Mesendoderm (in vitro differentiated cells): ENCODE measurements around the gene PRRC2B.

ENCODE experiments used
- DNase-seq: peaks from one replicate; pipeline ENCODE4 v3.0.0; 2013
- H2AK5ac ChIP-seq: 2 replicates; pipeline ENCODE4 v1.6.1; 2013; ENCODE audit warnings: low read length, inconsistent platforms
- H2BK120ac ChIP-seq: 2 replicates; pipeline ENCODE4 v1.6.1; 2013; ENCODE audit warnings: low read depth, mild to moderate bottlenecking, low read length, moderate library complexity, mixed read lengths
- H2BK15ac ChIP-seq: replicated peaks from 2 replicates; pipeline ENCODE4 v1.6.1; 2013; ENCODE audit warnings: low read depth, mild to moderate bottlenecking, moderate library complexity
- H2BK5ac ChIP-seq: 2 replicates; pipeline ENCODE4 v1.6.1; 2013; ENCODE audit warnings: low read length, inconsistent platforms
- H3K18ac ChIP-seq: 2 replicates; pipeline ENCODE4 v1.6.1; 2013; ENCODE audit warnings: mild to moderate bottlenecking, low read length, mixed read lengths
- H3K23ac ChIP-seq: one replicate; pipeline ENCODE4 v1.6.1; 2013; ENCODE audit warnings: low read length
- H3K27ac ChIP-seq: 2 replicates; pipeline ENCODE4 v1.5.1; 2013; ENCODE audit warnings: low read depth, mild to moderate bottlenecking, inconsistent platforms, low read length, moderate library complexity
- H3K27me3 ChIP-seq: 2 replicates; pipeline ENCODE4 v1.6.1; 2013; ENCODE audit warnings: low read length, control low read depth, mild to moderate bottlenecking, inconsistent platforms; ENCODE audit not compliant: insufficient read depth, poor library complexity
- H3K36me3 ChIP-seq: 2 replicates; pipeline ENCODE4 v1.6.1; 2013; ENCODE audit warnings: low read length, inconsistent platforms; ENCODE audit not compliant: control insufficient read depth, insufficient read depth
- H3K4ac ChIP-seq: one replicate; pipeline ENCODE4 v1.6.1; 2013; ENCODE audit warnings: low read depth, mild to moderate bottlenecking, low read length, moderate library complexity
- H3K4me1 ChIP-seq: 2 replicates; pipeline ENCODE4 v1.6.1; 2013; ENCODE audit warnings: low read depth, low read length, inconsistent platforms; ENCODE audit not compliant: control insufficient read depth
- H3K4me2 ChIP-seq: 2 replicates; pipeline ENCODE4 v1.6.1; 2013; ENCODE audit warnings: low read length
- H3K4me3 ChIP-seq: 2 replicates; pipeline ENCODE4 v1.5.1; 2013; ENCODE audit warnings: mild to moderate bottlenecking, low read length
- H3K56ac ChIP-seq: one replicate; pipeline ENCODE4 v1.6.1; 2013; ENCODE audit warnings: low read length
- H3K79me1 ChIP-seq: 2 replicates; pipeline ENCODE4 v1.6.1; 2013; ENCODE audit warnings: low read length, inconsistent platforms
- H3K79me2 ChIP-seq: 2 replicates; pipeline ENCODE4 v1.6.1; 2013; ENCODE audit warnings: mild to moderate bottlenecking, low read length; ENCODE audit not compliant: control insufficient read depth, insufficient read depth
- H3K9ac ChIP-seq: 2 replicates; pipeline ENCODE4 v1.6.1; 2013; ENCODE audit warnings: low read length, inconsistent platforms
- H4K5ac ChIP-seq: one replicate; pipeline ENCODE4 v1.6.1; 2013; ENCODE audit warnings: low read length
- H4K8ac ChIP-seq: one replicate; pipeline ENCODE4 v1.6.1; 2013; ENCODE audit warnings: low read depth, mild to moderate bottlenecking, control low read depth, low read length, moderate library complexity
- WGBS: extraction: QIAGEN DNeasy Blood & Tissue Kit; methylation state at CpG from one replicate; pipeline ENCODE4 v1.1.7; 2013; ENCODE audit warnings: low lambda C conversion rate, missing lambda C conversion rate; ENCODE audit not compliant: insufficient coverage; ENCODE audit errors: extremely low coverage; 5-methylcytosine and 5-hydroxymethylcytosine counted together

The PRRC2B gene

DNA sequence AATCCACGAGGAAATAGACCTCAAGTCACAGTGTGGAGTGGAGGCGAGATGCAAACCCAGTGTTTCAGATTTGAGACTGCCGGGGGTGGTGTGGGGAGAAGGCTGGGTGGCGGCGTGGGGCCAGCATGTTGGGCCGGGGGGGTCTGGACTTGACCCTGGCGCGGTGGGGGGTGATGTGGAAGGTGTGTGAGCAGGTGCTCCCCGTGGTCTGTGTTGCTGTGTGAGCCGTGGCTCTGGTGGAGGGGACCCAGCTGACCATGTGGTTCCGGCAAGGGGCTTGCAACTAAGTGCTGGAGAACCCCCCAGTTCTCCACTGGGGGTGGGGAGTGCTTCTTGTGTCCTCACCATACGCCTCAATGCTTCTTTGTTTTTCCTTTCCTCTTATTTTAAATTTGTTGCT is 25.8 kb downstream of the PRRC2B start:
- H3K27me3 ChIP-seq: no peaks in the 10 kb centered on the region
- no CpG with 5 or more reads among the region's 12 CpGs for WGBS
- H4K8ac ChIP-seq: no peak overlapping the region
- H3K56ac ChIP-seq: no peak overlapping the region
- H3K4me1 ChIP-seq: peaks cover 22% of the 10 kb centered on the region
- no peak overlapping the region for H3K4ac ChIP-seq
- no peak overlapping the region for H3K4me3 ChIP-seq
- no peaks in the 10 kb centered on the region for H3K36me3 ChIP-seq
- no peak overlapping the region for H2AK5ac ChIP-seq
- H3K18ac ChIP-seq: no peak overlapping the region
- H2BK120ac ChIP-seq: no peak overlapping the region
- no peak for DNase-seq
- no peak overlapping the region for H3K4me2 ChIP-seq
- H3K27ac ChIP-seq: peak overlapping the region; percentile 10
- peaks cover 96% of the 10 kb centered on the region for H3K79me2 ChIP-seq
- H3K79me1 ChIP-seq: peaks cover 4% of the 10 kb centered on the region
- H3K9ac ChIP-seq: no peak overlapping the region
- no peak overlapping the region for H2BK5ac ChIP-seq
- H4K5ac ChIP-seq: no peak overlapping the region
- no peak overlapping the region for H2BK15ac ChIP-seq
- H3K23ac ChIP-seq: no peak overlapping the region

DNA sequence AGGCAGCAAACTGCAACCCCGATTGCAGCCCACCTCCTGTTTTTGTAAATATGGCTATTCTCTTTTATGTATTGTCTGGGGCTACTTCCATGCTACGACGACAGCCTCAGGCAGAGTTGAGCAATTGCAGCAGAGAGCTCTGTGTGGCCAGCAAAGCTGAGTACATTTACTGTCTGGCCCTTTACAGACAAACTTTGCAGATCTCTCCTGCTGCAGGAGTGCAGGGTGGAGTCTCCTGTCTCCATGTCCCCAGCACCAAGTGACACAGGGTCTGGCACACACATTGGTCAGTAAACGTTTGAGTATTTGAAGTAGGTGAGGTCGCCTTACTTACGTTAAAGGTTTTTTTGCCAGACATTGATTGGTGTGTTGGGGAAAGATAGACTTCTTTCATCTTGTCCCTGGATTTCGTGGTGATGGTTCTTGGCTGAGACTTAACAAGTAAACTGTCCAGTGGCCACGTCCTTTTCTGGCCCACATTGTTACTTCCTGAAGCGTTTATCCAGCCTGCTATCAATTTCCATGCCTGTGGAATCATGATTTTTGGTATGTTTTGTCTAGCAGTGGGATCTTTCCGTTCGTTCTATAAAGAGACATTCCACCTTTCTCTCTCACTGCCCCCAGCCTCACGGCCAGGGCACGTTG is 27.2 kb downstream of the PRRC2B start:
- Histone ChIP-seq H3K27ac (no peak overlapping the region), H4K5ac (no peak overlapping the region), H3K4ac (no peak overlapping the region), H3K56ac (peak overlapping the region; percentile 3), H3K79me2 (peaks cover 96% of the 10 kb centered on the region), H2BK120ac (no peak overlapping the region), H3K4me2 (no peak overlapping the region), H3K36me3 (no peaks in the 10 kb centered on the region), H4K8ac (no peak overlapping the region), H3K9ac (peak overlapping the region; percentile 4), H3K23ac (no peak overlapping the region), H2BK15ac (no peak overlapping the region), H3K79me1 (peaks cover 4% of the 10 kb centered on the region), H2AK5ac (no peak overlapping the region), H2BK5ac (no peak overlapping the region), H3K4me3 (no peak overlapping the region), H3K4me1 (peaks cover 22% of the 10 kb centered on the region), H3K27me3 (no peaks in the 10 kb centered on the region), H3K18ac (no peak overlapping the region)
- DNase-seq: peak; percentile 74
- WGBS: no CpG with 5 or more reads among the region's 13 CpGs

DNA sequence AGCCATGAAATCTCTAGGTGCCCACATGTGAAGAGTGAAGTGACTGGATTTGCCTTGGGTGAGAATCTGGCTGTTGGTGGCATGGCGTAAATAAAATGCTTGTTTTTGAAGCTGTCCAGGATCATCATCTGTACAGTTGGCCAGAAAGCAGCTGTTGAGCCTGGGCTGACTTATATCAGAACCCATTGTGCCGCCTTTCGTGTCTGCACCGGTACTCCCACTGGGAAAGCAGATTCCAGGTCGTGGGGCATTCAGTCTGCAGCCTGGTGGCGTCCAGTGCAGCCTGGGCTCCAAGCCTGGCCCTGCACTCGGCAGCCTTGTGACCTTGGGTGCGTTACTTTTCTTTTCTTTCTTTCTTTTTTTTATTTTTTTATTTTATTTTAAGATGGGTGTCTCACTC is 27.8 kb downstream of the PRRC2B start:
- Histone ChIP-seq H3K36me3 (peaks cover 2% of the 10 kb centered on the region), H3K4me1 (peaks cover 22% of the 10 kb centered on the region), H3K27ac (no peak overlapping the region)

DNA sequence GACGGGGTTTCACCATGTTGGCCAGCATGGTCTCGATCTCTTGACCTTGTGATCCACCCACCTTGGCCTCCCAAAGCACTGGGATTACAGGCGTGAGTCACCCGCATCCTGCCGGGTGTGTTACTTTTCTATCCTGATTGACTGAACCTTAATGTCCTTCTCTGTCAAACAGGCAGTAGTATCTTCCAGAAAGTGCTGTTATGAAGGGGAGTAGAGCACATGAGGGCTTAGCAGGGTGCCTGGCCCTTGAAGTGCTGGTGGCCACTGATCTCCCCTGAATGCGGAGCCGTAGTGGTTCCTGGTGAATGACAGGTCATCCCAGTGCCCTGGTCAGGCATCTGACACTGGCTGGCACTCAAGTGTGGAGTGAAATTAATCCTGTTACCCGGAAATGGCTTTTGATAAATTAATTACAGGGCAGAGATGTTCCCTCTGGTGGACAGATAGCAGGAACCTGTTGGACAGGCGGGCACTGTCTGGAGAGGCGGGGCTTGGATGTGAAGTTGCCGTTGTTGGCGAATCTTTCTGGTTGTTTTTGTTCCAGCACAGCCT is 28.4 kb downstream of the PRRC2B start:
- H3K27me3 ChIP-seq: no peaks in the 10 kb centered on the region
- H3K79me2 ChIP-seq: peaks cover 96% of the 10 kb centered on the region
- peaks cover 2% of the 10 kb centered on the region for H3K36me3 ChIP-seq
- H3K4me2 ChIP-seq: no peak overlapping the region
- no CpG with 5 or more reads among the region's 12 CpGs for WGBS
- no peak overlapping the region for H3K4me3 ChIP-seq
- H2BK120ac ChIP-seq: no peak overlapping the region
- H3K79me1 ChIP-seq: peaks cover 9% of the 10 kb centered on the region
- H3K4me1 ChIP-seq: peaks cover 21% of the 10 kb centered on the region
- no peak overlapping the region for H2BK5ac ChIP-seq
- H3K56ac ChIP-seq: no peak overlapping the region
- no peak overlapping the region for H2BK15ac ChIP-seq
- H3K23ac ChIP-seq: no peak overlapping the region
- H3K18ac ChIP-seq: no peak overlapping the region
- no peak overlapping the region for H4K8ac ChIP-seq
- H3K27ac ChIP-seq: no peak overlapping the region
- no peak overlapping the region for H3K9ac ChIP-seq
- DNase-seq: no peak
- no peak overlapping the region for H3K4ac ChIP-seq
- no peak overlapping the region for H4K5ac ChIP-seq
- H2AK5ac ChIP-seq: no peak overlapping the region

More for the DNA sequence above, 27.8 kb downstream of the PRRC2B start:
- no peak overlapping the region for H2BK120ac ChIP-seq
- H3K18ac ChIP-seq: no peak overlapping the region
- no peak overlapping the region for H4K8ac ChIP-seq
- H3K4me3 ChIP-seq: no peak overlapping the region
- H2BK15ac ChIP-seq: no peak overlapping the region
- DNase-seq: no peak
- H3K27me3 ChIP-seq: no peaks in the 10 kb centered on the region
- H3K79me1 ChIP-seq: peaks cover 7% of the 10 kb centered on the region
- peaks cover 96% of the 10 kb centered on the region for H3K79me2 ChIP-seq
- WGBS: no CpG with 5 or more reads among the region's 8 CpGs
- no peak overlapping the region for H2BK5ac ChIP-seq
- peak overlapping the region; percentile 3 for H3K56ac ChIP-seq
- H3K9ac ChIP-seq: no peak overlapping the region
- no peak overlapping the region for H3K23ac ChIP-seq
- H4K5ac ChIP-seq: no peak overlapping the region
- H3K4me2 ChIP-seq: no peak overlapping the region
- H3K4ac ChIP-seq: no peak overlapping the region
- no peak overlapping the region for H2AK5ac ChIP-seq

DNA sequence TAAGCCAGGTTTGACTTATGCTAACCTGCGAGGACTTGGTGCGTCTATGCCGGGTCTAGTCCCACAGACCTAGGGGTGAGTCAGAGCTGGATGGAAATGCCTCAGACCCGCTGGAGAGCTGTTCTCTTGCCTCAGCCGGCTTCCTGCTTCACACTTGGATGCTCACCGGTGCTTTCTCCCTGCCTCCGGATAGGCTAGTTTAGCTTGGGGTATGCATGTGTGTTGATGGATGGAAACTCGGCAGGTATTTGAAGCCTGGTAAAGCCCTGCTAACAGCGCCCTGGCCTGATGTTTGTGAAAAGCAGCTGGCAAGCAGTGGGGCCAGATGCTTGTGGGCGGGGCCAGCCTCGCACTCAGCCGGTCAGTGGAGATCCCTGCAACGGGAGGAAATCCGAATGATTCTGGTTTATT is 29.3 kb downstream of the PRRC2B start:
- Histone ChIP-seq H3K9ac (no peak overlapping the region), H4K8ac (no peak overlapping the region), H2AK5ac (no peak overlapping the region), H3K23ac (no peak overlapping the region), H3K56ac (no peak overlapping the region), H3K79me2 (peaks cover 94% of the 10 kb centered on the region), H3K36me3 (peaks cover 2% of the 10 kb centered on the region), H2BK5ac (no peak overlapping the region), H2BK15ac (no peak overlapping the region), H3K27me3 (no peaks in the 10 kb centered on the region), H3K4me1 (peaks cover 13% of the 10 kb centered on the region), H4K5ac (no peak overlapping the region), H3K4me3 (no peak overlapping the region), H3K4me2 (no peak overlapping the region), H3K27ac (peak overlapping the region; percentile 39), H3K18ac (no peak overlapping the region), H2BK120ac (no peak overlapping the region), H3K79me1 (peaks cover 9% of the 10 kb centered on the region), H3K4ac (no peak overlapping the region)
- DNase-seq: peak; percentile 96
- WGBS: no CpG with 5 or more reads among the region's 14 CpGs

DNA sequence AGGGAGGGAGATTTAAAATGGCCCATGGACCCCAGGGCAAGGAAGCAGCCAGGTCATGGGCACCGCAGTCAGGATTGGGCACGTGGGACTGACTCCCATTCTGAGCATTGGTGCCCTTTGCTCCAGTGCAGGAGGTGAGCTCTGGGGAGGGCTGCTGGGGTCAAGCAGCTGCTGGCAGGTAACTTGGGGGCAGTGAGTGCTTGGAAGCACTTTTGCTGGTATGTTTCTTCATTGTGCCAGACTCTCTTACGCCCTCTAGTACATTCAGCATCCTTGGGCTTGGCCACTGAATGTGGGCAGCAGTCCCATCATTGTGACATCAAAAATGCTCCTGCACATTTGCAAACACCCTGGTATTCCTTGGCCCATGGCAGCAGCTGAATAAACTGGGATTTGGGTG is 32.7 kb downstream of the PRRC2B start:
- H2BK120ac ChIP-seq: no peak overlapping the region
- H3K18ac ChIP-seq: no peak overlapping the region
- no peak for DNase-seq
- H3K79me1 ChIP-seq: peaks cover 15% of the 10 kb centered on the region
- no peak overlapping the region for H2BK5ac ChIP-seq
- H2BK15ac ChIP-seq: no peak overlapping the region
- H3K79me2 ChIP-seq: peaks cover 89% of the 10 kb centered on the region
- H3K9ac ChIP-seq: no peak overlapping the region
- H2AK5ac ChIP-seq: no peak overlapping the region
- H3K56ac ChIP-seq: no peak overlapping the region
- no peak overlapping the region for H4K5ac ChIP-seq
- H3K27ac ChIP-seq: no peak overlapping the region
- WGBS: no CpG with 5 or more reads among the region's 3 CpGs
- peaks cover 2% of the 10 kb centered on the region for H3K36me3 ChIP-seq
- no peak overlapping the region for H3K23ac ChIP-seq
- no peak overlapping the region for H3K4ac ChIP-seq
- no peaks in the 10 kb centered on the region for H3K27me3 ChIP-seq
- no peak overlapping the region for H3K4me2 ChIP-seq
- no peak overlapping the region for H3K4me3 ChIP-seq
- H3K4me1 ChIP-seq: peaks cover 4% of the 10 kb centered on the region
- no peak overlapping the region for H4K8ac ChIP-seq
